ENCODE data around the gene POC1B.

The POC1B gene

GRCh38 chr12:89494411-89495231 is 31.2 kb downstream of the POC1B start:
- DNase-seq, result no peak

- no peak for DNase-seq
These were observed 32.1 kb downstream of the POC1B start for GRCh38 chr12:89493670-89494302.

GRCh38 chr12:89492883-89493282 is 33.0 kb downstream of the POC1B start:
- no peak for DNase-seq

- no peak for DNase-seq
These were observed 34.9 kb downstream of the POC1B start for GRCh38 chr12:89490922-89491321.

- no peak for DNase-seq
These were observed 39.6 kb downstream of the POC1B start for GRCh38 chr12:89486264-89486663.

GRCh38 chr12:89484470-89484869 is 41.4 kb downstream of the POC1B start:
- DNase-seq, result no peak

- no peak for DNase-seq
These were observed 44.5 kb downstream of the POC1B start for GRCh38 chr12:89481213-89481914.

GRCh38 chr12:89479982-89480381 is 45.9 kb downstream of the POC1B start:
- DNase-seq, result no peak

GRCh38 chr12:89477633-89478279 is 48.1 kb downstream of the POC1B start:
- DNase-seq, result no peak

GRCh38 chr12:89476904-89477595 is 48.8 kb downstream of the POC1B start:
- no peak for DNase-seq

- DNase-seq, result no peak
These were observed 49.6 kb downstream of the POC1B start for GRCh38 chr12:89476232-89476631.

GRCh38 chr12:89475203-89475990 is 50.5 kb downstream of the POC1B start:
- DNase-seq, result no peak

- DNase-seq, result no peak
These were observed 51.2 kb downstream of the POC1B start for GRCh38 chr12:89474615-89475014.

- DNase-seq, result no peak
These were observed 53.3 kb downstream of the POC1B start for GRCh38 chr12:89472508-89472907.

- peak; percentile 45 for DNase-seq
These were observed 54.9 kb downstream of the POC1B start for GRCh38 chr12:89470741-89471509.

- DNase-seq, result no peak
These were observed 56.5 kb downstream of the POC1B start for GRCh38 chr12:89469361-89469760.

GRCh38 chr12:89468648-89469326 is 57.1 kb downstream of the POC1B start:
- DNase-seq, result no peak

- DNase-seq, result no peak
These were observed 57.8 kb downstream of the POC1B start for GRCh38 chr12:89468017-89468416.

- no peak for DNase-seq
These were observed 60.8 kb downstream of the POC1B start for GRCh38 chr12:89464974-89465592.

All from COR-L47 (cell line).